HG02642 (cell line): ENCODE data around the gene PEAK1.
A peak's percentile ranks its signal among the peaks of the same experiment; 100 is the strongest.

ENCODE experiments used
- ATAC-seq: cut with Tn5 transposase; IDR thresholded peaks from one replicate; pipeline ENCODE4 v1.9.1; 2021; ENCODE audit warnings: mild to moderate bottlenecking; ENCODE audit not compliant: unreplicated experiment, poor library complexity

PEAK1 gene, protein sequence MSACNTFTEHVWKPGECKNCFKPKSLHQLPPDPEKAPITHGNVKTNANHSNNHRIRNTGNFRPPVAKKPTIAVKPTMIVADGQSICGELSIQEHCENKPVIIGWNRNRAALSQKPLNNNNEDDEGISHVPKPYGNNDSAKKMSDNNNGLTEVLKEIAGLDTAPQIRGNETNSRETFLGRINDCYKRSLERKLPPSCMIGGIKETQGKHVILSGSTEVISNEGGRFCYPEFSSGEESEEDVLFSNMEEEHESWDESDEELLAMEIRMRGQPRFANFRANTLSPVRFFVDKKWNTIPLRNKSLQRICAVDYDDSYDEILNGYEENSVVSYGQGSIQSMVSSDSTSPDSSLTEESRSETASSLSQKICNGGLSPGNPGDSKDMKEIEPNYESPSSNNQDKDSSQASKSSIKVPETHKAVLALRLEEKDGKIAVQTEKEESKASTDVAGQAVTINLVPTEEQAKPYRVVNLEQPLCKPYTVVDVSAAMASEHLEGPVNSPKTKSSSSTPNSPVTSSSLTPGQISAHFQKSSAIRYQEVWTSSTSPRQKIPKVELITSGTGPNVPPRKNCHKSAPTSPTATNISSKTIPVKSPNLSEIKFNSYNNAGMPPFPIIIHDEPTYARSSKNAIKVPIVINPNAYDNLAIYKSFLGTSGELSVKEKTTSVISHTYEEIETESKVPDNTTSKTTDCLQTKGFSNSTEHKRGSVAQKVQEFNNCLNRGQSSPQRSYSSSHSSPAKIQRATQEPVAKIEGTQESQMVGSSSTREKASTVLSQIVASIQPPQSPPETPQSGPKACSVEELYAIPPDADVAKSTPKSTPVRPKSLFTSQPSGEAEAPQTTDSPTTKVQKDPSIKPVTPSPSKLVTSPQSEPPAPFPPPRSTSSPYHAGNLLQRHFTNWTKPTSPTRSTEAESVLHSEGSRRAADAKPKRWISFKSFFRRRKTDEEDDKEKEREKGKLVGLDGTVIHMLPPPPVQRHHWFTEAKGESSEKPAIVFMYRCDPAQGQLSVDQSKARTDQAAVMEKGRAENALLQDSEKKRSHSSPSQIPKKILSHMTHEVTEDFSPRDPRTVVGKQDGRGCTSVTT (N-terminal part only)

DNA sequence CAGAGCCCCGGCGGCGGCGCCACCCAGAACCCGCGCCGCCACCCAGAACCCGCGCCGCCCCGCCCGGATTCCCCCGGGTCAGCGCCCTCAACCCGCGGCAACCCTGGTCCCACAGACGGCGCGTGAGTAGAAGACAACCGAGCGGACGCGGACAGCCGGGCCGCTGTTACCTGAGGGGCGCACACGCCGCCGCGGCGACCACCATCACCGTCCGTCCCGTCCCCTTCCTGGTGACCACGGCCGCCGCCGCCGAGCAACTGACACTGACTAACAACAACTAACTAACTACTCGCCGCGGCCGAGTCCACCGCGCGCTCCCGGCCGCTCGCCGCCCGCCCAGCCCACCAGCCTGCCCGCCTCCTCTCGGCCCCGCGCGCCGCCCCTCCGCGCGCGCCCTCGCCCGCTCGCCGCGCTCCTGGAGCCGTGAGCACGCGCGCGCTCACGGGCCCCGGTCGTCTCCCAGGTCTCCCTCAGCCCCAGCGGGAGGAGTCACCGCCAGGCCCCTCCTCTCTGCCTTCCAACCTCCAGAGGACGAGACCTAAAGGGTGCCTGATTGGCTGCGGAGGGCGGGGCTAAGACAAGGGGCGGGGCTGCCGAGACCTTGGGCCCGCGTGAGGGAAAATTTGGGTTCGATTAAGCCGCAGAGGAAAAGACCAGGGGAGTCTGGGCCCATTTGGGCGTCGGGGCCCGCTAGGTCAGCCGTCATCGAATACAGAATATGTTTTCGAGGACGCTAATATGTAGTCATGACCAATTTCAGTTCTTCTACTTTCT lies at the start of gene PEAK1:
TSS of gene PEAK1 (minus strand) at position 269 of the 774 bp plus-strand sequence. CDS start 238,178 bp downstream, outside the sequence.
- peak; percentile 94 for ATAC-seq

DNA sequence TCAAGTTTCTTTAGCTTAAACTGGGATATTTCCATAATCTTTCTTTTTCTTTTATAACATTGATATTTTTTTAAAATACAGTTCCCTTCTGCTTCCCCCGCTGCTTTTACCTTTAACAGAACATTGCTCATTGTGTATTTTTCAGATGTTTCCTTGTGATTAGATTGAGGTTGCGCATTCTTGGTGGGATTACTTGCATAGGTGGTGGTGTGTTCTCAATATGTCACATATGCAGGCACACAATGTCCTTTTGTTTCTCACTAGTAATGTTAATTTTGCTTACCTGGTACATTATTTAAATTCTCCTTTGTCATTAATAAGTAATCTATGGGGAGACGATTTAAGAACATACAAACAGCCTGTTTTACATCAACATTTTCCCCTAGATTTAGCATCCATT lies 49.0 kb upstream of the PEAK1 start:
- no peak for ATAC-seq

DNA sequence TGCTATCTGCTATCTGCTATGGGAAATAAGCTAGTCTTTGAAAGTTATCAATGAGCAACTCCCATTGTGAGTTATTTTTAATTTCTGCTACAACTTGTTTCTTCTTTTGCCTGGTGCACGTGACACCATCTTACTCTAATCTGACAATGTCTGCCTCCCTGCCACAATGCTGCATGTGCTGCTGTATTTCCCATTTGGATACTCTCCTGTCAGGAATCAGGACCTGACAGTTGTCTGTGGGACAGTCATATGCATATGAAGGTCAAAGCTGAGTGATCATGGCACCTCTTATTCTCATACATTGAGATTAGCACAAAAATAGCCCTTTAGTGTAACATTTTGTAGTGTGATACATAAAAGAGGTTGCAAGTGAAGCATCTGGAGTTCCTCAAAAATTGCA lies 46.6 kb upstream of the PEAK1 start:
- no peak for ATAC-seq

DNA sequence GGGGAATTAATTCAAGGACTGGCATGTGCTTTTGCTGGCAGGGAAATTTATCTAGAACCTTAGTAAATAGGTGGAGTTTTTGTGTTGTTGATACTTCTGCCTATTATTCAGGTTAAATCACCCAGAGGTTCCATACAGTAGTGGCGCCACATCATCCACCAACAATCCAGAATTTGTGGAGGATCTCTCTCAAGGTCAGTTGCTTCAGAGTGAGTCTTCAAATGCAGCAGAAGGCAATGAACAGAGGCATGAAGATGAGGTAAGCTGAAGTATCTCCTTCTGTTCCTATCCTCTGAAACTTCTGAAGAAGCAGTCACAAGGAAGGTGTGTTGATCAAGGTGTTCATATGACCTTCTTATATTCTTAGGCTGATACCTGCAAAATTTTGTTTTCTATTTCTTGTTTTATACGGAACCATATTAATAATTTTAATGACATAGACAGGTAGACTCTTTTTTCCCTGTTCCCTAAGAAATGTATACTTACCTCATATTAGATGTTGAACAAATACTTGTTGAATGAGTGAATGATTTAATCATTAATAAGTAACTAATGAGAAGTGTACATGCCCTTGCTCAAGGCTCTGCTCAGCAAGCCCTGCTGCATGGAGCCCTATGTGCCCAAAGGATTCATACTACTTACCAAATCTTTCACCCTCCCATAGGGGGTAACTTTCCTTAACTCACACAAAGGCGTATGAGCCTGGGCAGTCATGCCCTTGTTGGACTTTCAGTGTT lies 44.4 kb upstream of the PEAK1 start:
- no peak for ATAC-seq

DNA sequence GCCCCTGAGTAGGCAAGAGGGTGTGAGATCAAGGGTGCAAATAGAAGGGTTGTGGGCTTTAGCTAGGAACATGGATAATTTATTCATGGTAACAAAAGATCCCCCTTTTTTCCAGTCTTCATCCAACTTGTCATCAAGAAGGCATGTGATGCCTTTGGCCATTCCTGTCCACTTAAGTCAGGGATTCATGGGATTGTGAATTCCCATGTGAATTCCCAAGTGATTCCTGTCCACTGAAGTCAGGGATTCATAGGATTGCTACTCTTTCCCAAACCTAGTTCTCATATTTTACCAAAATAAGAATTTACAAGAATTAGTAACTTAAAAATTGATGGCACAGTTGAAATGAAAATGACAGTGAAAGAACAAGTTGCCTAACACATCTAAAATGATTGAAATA lies 41.6 kb upstream of the PEAK1 start:
- no peak for ATAC-seq

DNA sequence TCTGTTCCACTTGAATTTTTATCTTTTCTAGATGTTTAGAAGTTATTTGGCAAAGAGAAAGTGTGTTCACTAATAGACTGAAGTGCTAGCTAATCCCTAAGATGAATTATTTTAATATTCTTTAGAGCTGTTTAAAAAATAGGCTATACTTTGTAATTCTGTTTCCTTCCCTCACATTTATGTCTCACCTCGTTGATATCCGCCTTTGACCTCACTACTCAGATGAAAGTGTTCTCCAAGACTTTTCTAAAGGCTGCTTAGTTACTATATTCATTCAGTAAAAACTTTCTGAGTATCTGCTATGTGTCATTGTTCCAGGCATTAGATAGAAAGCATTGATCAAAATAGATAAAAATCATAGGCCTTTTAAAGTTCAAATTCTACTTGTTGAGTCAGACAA lies 39.1 kb upstream of the PEAK1 start:
- ATAC-seq, result no peak

DNA sequence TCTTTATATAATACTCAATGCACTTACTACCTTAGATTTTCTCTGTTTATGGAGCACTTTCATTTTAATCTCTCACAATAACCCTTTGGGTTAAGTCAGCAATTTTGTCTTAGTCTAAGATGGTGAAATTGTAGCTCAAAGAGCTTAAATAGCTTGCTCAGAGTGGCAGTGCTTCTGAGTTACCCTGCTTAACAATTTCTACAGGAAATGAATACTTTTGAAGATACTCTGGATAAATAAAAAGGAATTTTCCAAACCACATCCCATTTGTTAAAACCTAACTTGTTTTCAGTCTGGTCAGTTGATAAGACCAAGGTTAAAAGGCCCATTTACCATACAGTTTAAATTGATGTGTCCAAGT lies 38.0 kb upstream of the PEAK1 start:
- ATAC-seq, result no peak

DNA sequence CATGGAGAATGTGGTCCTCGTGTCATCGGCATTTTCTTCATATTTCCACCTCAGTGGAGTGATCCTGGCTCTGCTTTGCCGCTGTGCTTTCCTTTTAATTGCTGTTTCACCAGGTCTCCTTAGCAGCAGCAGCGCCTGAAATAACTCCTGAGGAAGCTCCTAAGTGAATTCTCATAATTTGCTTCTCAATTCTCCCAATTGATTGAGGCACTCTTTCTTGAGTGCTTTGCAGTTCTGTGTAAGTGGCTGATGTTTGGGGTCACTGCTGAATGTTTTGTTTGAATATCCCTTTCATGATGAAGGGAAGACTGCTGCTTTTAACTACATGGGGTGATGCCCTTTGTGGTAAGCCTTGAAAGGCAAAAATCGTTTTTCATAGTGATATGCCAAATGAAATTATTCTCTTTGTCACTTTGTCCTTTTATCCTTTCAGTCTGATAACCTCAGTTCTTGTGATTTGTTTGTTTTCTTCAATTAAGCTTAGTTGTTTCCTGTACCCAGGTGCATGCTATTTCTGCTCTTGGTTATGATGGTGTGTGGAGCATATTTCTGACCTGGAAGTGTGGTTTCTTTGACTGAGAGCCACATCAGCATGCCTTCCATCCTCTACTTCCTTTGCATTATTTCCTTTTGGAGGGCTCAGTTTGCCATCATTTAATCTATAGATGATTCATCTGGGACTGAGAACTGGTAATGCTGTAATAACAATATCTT lies 37.4 kb upstream of the PEAK1 start:
- ATAC-seq, result no peak

DNA sequence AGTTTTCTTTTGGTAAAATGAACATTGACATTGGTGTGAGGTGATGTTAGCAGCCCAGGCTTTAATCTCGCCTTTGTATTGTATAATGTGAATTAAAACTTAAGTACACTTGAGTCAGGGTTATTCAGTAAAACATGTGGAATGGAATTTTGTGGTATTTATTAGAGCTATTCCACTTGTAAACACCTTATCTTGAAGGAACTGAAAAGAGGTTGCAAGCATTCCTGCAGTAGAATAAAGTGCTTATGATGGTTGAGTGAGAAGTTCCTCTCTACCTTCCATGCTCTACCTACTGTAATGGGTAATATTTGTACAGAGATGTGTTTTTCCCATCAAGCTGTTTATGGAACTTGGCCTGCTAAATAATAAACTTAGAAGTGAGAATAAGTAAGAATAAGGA lies 36.8 kb upstream of the PEAK1 start:
- ATAC-seq, result no peak

DNA sequence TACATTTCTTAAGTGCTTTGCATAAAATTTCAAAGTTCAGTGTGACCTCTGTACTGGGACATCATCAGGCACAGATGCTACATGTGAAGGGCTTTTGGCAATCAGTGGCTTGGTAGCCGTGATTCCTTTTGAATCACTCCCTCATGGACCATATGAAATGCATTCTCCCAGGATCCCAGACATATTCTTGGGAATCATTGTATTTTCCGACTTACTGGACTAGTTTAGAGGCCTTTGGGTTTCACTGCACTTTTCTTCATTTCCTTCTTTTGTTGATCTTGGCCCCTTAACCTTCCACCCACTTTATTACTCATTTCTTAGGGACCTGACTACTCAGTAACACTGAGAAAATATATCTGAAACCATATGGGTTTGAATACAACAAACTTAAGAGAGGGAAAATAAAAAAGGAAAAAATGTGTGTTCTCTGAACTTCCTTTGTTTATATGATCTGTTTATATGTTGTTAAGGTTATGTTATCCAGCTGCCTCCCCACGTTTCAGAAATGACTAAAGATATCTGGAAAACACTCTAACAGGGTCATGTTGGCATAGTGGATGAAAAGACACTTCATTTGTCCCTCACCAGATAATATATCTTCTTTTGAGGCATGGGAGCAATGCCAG lies 35.9 kb upstream of the PEAK1 start:
- ATAC-seq, result no peak

DNA sequence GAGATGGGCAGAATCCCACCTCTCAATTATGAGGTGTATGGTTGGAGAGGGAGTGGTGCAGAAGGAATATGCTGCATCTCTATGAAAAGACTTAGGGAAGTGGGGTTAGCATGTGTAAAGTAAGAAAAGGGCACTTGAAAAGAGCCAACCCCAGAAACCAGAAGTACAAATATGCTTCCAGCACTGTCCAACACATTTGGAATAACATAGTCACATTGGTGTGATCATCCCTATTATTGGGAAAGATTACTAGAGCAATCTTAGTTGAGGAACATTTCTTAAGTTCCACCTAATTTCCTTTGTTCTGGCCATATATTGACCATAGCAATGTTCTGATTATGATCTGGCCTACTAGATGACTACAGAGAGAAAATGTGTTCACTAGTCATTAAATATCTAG lies 35.0 kb upstream of the PEAK1 start:
- no peak for ATAC-seq

DNA sequence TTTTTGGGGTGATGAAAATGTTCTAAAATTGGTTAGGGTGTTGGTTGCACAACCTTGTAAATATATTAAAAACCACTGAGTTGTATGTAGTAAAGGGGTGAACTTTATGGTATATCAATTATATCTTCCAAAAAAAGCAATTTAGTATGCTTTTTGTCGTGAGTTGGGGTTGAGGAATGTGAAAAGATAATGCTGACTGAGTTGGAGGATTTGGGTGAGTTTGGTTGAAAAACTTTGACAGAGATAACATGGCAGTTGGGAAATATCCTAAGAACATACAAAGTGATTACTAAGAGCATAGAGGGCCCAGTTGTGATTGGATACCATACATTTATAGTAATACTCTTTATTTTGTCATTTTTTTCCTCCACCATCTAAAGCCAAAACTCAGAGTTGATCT lies 34.4 kb upstream of the PEAK1 start:
- no peak for ATAC-seq

DNA sequence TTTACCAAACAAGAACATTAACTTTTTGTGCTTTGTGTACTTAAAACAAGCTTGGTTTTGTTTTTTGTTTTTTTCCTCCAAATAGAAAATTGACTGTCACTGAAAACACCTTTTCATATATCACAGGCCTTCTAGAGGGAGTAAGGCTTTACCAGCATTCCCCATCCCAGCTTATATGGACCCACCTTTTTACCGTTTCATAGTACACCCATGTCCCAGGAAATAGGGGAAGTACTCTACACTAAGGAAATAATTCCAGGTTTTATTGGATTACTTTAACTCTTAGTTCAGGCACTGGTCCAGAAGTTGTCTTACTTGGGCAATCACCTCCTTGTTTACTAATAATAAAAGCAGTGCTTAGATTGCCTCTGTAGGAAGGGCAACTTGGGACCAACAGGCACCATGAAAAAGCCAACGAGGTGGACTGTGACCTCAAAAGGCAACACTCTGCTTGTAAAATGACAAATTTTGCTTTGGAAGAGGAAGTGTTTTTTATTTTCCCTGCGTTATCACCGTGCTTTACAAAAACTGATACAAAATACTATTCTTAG lies 27.0 kb upstream of the PEAK1 start:
- ATAC-seq, result no peak

DNA sequence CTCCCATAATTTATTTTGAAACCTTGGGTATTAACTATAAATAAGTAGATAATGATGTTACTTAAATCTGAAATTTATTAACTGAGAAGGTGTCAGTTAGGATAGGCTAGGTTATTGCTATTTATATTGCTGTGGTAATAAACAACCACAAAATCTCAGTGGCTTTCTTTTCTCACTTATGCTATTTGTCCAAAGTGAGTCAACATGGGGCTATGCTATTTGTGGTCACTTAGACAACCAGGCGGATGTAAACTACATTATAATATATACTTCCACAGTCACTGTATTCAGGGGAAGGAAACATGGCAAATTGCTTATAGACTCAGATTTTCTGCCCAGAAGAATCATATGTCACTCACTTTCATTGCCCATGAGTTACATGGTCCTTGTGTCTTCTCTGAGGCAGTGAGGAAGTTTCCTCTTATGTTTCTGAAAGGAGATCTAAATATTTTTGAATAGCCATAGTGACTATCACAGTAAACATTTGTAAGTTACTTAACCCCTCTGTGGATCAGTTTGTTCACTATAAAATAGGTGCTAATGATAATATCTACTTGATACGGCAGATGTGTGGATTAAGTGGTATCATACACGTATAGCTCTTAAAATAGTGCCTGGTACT lies 20.6 kb upstream of the PEAK1 start:
- peak; percentile 75 for ATAC-seq

DNA sequence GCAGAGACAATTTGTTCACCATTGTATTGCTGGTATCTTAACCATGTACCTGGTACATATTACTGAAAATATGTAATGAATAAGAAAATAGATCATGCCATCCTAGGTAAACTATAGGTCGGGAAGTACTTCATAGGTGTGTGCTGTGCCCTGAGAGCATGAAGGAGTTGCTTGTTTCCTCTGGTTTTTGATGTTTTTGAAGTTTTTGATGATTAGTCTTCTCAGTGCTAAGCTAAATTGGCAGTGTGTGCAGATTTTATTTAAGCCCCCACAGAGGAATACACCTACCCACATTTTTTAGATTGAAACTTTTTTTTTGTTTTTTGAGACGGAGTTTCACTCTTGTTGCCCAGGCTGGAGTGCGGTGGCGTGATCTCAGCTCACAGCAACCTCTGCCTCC lies 17.4 kb upstream of the PEAK1 start:
- ATAC-seq, result no peak

DNA sequence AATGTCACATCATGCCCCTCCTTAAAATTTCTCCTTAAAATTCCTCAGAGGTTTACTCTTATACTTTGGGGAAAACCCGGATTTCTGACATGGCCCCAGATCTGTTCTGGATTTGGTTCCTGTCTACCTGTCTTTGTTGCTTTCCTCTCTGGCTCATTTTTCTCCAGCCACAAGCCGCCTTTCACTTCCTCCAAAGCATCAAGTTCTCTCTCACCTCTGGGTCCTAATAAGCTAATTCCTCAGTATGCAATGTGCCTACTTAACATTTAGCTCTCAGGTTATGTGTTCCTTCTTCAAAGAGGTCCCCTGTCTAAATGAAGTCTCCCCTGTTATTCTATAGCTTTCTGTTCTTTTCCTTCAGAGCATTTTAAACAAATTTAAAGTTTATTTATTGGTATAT lies 16.9 kb upstream of the PEAK1 start:
- ATAC-seq, result no peak

DNA sequence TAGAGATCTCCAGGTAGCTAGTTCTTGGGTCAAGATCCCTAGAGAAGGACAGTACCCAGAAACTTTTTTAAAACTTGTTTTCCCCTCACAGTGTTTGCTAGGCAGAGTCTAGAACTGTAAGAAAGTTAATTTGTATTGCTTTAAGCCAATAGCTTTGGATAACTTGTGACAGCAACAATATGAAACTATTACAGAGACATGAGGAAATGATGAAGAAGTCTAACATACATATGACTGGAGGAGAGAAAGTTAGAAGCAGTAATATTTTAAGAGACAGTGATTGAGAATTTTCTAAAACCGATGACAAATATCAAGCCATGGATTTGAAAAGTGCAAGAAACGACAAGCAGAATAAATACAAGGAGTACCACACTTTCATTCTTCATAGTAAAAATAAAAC lies 10.7 kb upstream of the PEAK1 start:
- no peak for ATAC-seq

DNA sequence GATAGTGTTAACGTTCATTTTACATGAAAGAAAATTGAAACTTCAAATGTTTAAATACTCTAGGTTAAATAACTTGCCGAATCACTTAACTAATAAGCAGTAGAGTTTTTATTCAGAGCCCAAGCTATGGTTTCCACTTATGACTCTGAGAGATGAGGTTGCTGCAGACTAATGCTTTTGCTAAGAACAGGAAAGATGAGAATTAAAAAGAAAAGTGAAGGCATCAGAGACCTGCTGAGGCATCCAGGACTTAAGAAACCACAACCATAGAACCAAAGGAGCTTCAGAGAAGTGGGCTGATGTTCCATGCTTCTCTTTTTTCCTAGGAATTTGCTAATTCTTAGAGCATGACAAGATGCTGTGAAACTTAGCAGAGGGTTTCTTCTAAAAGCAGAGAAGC lies 10.3 kb upstream of the PEAK1 start:
- no peak for ATAC-seq
